Right lobe of liver (tissue), 4 donors: ENCODE results near the gene CWC27.

Experiments
- CTCF ChIP-seq, 4 donors: fragments of 200-600 bp in 3 of 4; fragments of 450-650 bp in 1 of 4; IDR thresholded peaks; one replicate each; pipeline versions ENCODE4 v1.5.1 to v1.8.0; 2016 to 2022; ENCODE audit warnings: antibody characterized with exemption in 4 of 4, mild to moderate bottlenecking in 2 of 4
- POLR2A ChIP-seq: fragments of 450-650 bp; IDR thresholded peaks from one replicate; pipeline ENCODE4 v1.6.1; 2017; ENCODE audit warnings: antibody characterized with exemption, mild to moderate bottlenecking
- donor health status: DM: no; HTN: no; CAD: no.
- donor health status: DM: no; HTN: no; CAD: no.
- donor health status: DM: no; HTN: yes; CAD: no.

DNA sequence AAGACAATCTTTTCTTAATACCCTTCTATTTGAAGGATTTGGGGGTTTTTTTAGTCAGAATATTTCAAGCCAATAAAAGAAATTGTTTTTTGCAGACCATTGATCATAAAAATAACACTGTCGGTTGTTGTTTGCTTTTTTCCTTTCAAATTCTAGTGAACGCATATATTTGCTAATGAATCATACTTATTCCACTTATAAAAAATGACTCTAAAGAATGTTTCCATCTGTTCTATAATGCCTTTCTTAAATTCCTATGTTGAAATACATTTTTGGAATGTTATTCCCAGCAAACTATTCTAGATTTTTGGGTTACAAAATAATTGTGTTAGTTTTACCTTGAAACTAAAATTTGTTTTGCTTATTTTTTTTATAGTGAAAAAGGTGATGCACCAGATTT lies 32.2 kb downstream of the CWC27 start:
- TF ChIP-seq POLR2A = no peak
- TF ChIP-seq CTCF (IDR thresholded peaks at IDR 0.05) = no peak
